ENCODE measurements around the gene AUTS2. TPM values are rescaled to one million over a fixed set of nuclear protein-coding genes. Genes with fewer than 3 reads are reported as not detected.

Gene AUTS2
- total and polyA plus RNA-seq, 2 of the 8 experiments (the other 6 are each of a cell fraction or from before 2014, with no cell fraction given) = 25.9 to 101 TPM

GRCh38 chr7:69812756-69813155 is 214.5 kb downstream of the AUTS2 start:
- ChIA-PET CTCF (ENCODE audit: partially characterized antibody) (no interaction called here), POLR2A (ENCODE audit: partially characterized antibody) (no interaction called here)
- no peaks in the 10 kb centered on the region; the same call in 1 of the 2 replicates for H3K79me1 ChIP-seq (ENCODE audit: low read depth, low read length)
- no peak overlapping the region for H2BK12ac ChIP-seq (ENCODE audit: low read depth, low read length)
- H3K36me3 ChIP-seq (ENCODE audit: control insufficient read depth in 2 of 4, insufficient read depth in 4 of 4, low read length in 3 of 4) = no peaks in the 10 kb centered on the region
- no peak overlapping the region for H2AFZ ChIP-seq (ENCODE audit: low read length)
- no peak overlapping the region for H3K14ac ChIP-seq (ENCODE audit: insufficient read length)
- no peak overlapping the region for H2BK5ac ChIP-seq (ENCODE audit: low read depth, low read length)
- TF ChIP-seq YY1 (IDR thresholded peaks at IDR 0.05; ENCODE audit: low read depth, low read length) (no peak), RAD21 (IDR thresholded peaks at IDR 0.05 in 1 of 2, conservative IDR thresholded peaks at IDR 0.05 in 1 of 2; ENCODE audit: low read depth in 2 of 2, low read length in 2 of 2) (no peak), CEBPB (IDR thresholded peaks at IDR 0.05; ENCODE audit: low read depth, low read length) (no peak), RNF2 (IDR thresholded peaks at IDR 0.05; ENCODE audit: borderline replicate concordance, low read depth, low read length, missing control alignments, poor library complexity, severe bottlenecking) (no peak), SUZ12 (IDR thresholded peaks at IDR 0.05; ENCODE audit: low read length) (no peak), KDM4A (IDR thresholded peaks at IDR 0.05; ENCODE audit: low read depth, low read length, severe bottlenecking) (no peak), POLR2A (IDR thresholded peaks at IDR 0.05; ENCODE audit: control extremely low read depth in 1 of 2, low read depth in 2 of 2, low read length in 2 of 2) (no peak), BACH1 (IDR thresholded peaks at IDR 0.05; ENCODE audit: low read length) (no peak), SIN3A (conservative IDR thresholded peaks at IDR 0.05 in 1 of 2, IDR thresholded peaks at IDR 0.05 in 1 of 2; ENCODE audit: low read depth in 1 of 2, low read length in 2 of 2) (no peak), JUND (IDR thresholded peaks at IDR 0.05; ENCODE audit: low read length) (no peak), CBX5 (IDR thresholded peaks at IDR 0.05; ENCODE audit: low read depth, low read length) (no peak)
- no peaks in the 10 kb centered on the region for H3K23me2 ChIP-seq (ENCODE audit: low read depth, low read length)
- DNase-seq (ENCODE audit: low read depth in 1 of 2, low spot score in 2 of 2) (no peak), FAIRE-seq (no peak)
- no peak overlapping the region for H4K8ac ChIP-seq (ENCODE audit: extremely low read depth, insufficient read depth, low read length)
- no peak overlapping the region for H2BK20ac ChIP-seq (ENCODE audit: low read length)
- H4K91ac ChIP-seq (replicated peaks; ENCODE audit: insufficient read length, low read length) = no peak overlapping the region
- no peak overlapping the region for H3K4me2 ChIP-seq (ENCODE audit: insufficient read depth in 1 of 2, low read depth in 2 of 2, low read length in 2 of 2)
- no peak overlapping the region for H3K4me3 ChIP-seq (ENCODE audit: extremely low read depth in 1 of 4, insufficient read depth in 2 of 4, low read depth in 3 of 4, low read length in 4 of 4)
- H2BK15ac ChIP-seq (ENCODE audit: low read length) = no peak overlapping the region; the same call in 1 of the 2 replicates
- H3K23ac ChIP-seq (ENCODE audit: insufficient read length) = no peak overlapping the region
- H3K4ac ChIP-seq (replicated peaks; ENCODE audit: insufficient read length, low read depth, low read length) = no peak overlapping the region
- peaks cover 1 to 8% (median 4%) of the 10 kb centered on the region in 4 experiments; a peak in 4 of 7 replicates for H3K4me1 ChIP-seq (replicated peaks in 1 of 4; ENCODE audit: control insufficient read depth in 3 of 4, insufficient read depth in 4 of 4, low read length in 3 of 4)
- no peaks in the 10 kb centered on the region for H3K27me3 ChIP-seq (replicated peaks in 1 of 4; ENCODE audit: control insufficient read depth in 3 of 4, extremely low read depth in 1 of 4, insufficient read depth in 3 of 4, low read length in 3 of 4)
- no peak overlapping the region for H2AK5ac ChIP-seq (ENCODE audit: low read depth, low read length)
- no peaks in the 10 kb centered on the region for H3K79me2 ChIP-seq (ENCODE audit: control insufficient read depth in 1 of 2, insufficient read depth in 2 of 2, low read length in 2 of 2)
- no peak overlapping the region for H3K9ac ChIP-seq (replicated peaks in 1 of 4; ENCODE audit: extremely low read depth in 1 of 4, low read depth in 3 of 4, low read length in 3 of 4)
- H3K9me3 ChIP-seq (ENCODE audit: insufficient read depth in 2 of 2, low read depth in 1 of 2, low read length in 1 of 2) = no peaks in the 10 kb centered on the region
- H3K56ac ChIP-seq (replicated peaks; ENCODE audit: insufficient read length, low read depth, low read length) = no peak overlapping the region
- H3K18ac ChIP-seq (ENCODE audit: extremely low read depth, low read length) = no peak overlapping the region
- no peak overlapping the region for H2BK120ac ChIP-seq (replicated peaks; ENCODE audit: low read depth, low read length)
- no peaks in the 10 kb centered on the region for H4K20me1 ChIP-seq (replicated peaks in 1 of 2; ENCODE audit: control insufficient read depth in 1 of 2, insufficient read depth in 2 of 2, low read length in 2 of 2)
- H4K5ac ChIP-seq (ENCODE audit: insufficient read length, low read depth, low read length) = no peak overlapping the region
- no peak overlapping the region for H3K27ac ChIP-seq (ENCODE audit: low read depth, low read length)
- 90% methylated on average over 1 of the region's 1 CpG; no CpG with 5 or more reads in 1 of the 2 experiments for WGBS, 2 experiments (ENCODE audit: extremely low coverage in 1 of 2, insufficient coverage in 1 of 2, insufficient read length in 1 of 2, insufficient replicate concordance in 2 of 2, low coverage in 1 of 2, low lambda C conversion rate in 2 of 2, missing lambda C conversion rate in 1 of 2)
